ENCODE data around the gene UHRF1.
"Not testable (repeated sequence)": the region's sequence is repeated elsewhere in the genome, so short reads cannot be mapped to it uniquely, and the experiment has no call there.

Gene UHRF1

GRCh38 chr19:4909156-4909896 is at the start of gene UHRF1:
Gene UHRF1, plus strand, starts transcription at chr19:4909501. Its CDS starts 1,385 bp downstream, at chr19:4910886.
- peak; percentile 60 for DNase-seq

- DNase-seq = no peak
Observed at GRCh38 chr19:4859697-4860096, 49.6 kb upstream of the UHRF1 start.

- DNase-seq = no peak
Observed at GRCh38 chr19:4861147-4861546, 48.2 kb upstream of the UHRF1 start.

GRCh38 chr19:4866595-4867424 is 42.5 kb upstream of the UHRF1 start:
- peak; percentile 56 for DNase-seq

GRCh38 chr19:4867534-4868285 is 41.6 kb upstream of the UHRF1 start, which contains the start of gene PLIN3:
Gene PLIN3, minus strand, starts transcription at chr19:4867667. Its CDS starts 6,273 bp downstream, at chr19:4861394.
- DNase-seq = peak; percentile 94

GRCh38 chr19:4868286-4868834 is 40.9 kb upstream of the UHRF1 start:
- no peak for DNase-seq

GRCh38 chr19:4870025-4870700 is 39.1 kb upstream of the UHRF1 start:
- no peak for DNase-seq

- no peak for DNase-seq
Observed at GRCh38 chr19:4871711-4872110, 37.6 kb upstream of the UHRF1 start.

- no peak for DNase-seq
Observed at GRCh38 chr19:4873930-4874329, 35.4 kb upstream of the UHRF1 start.

GRCh38 chr19:4877753-4878490 is 31.4 kb upstream of the UHRF1 start:
- no peak for DNase-seq

- DNase-seq = no peak
Observed at GRCh38 chr19:4878491-4878968, 30.8 kb upstream of the UHRF1 start.

GRCh38 chr19:4879041-4879440 is 30.3 kb upstream of the UHRF1 start:
- no peak for DNase-seq

- not testable (repeated sequence) for DNase-seq
Observed at GRCh38 chr19:4882874-4883273, 26.4 kb upstream of the UHRF1 start.

- not testable (repeated sequence) for DNase-seq
Observed at GRCh38 chr19:4884993-4885392, 24.3 kb upstream of the UHRF1 start.

GRCh38 chr19:4887803-4888202 is 21.5 kb upstream of the UHRF1 start:
- DNase-seq = not testable (repeated sequence)

- no peak for DNase-seq
Observed at GRCh38 chr19:4889034-4889815, 20.1 kb upstream of the UHRF1 start.

- no peak for DNase-seq
Observed at GRCh38 chr19:4891066-4891465, 18.2 kb upstream of the UHRF1 start.

- not testable (repeated sequence) for DNase-seq
Observed at GRCh38 chr19:4892962-4893361, 16.3 kb upstream of the UHRF1 start.

- no peak for DNase-seq
Observed at GRCh38 chr19:4896372-4896771, 12.9 kb upstream of the UHRF1 start.

- DNase-seq = no peak
Observed at GRCh38 chr19:4897146-4897545, 12.2 kb upstream of the UHRF1 start.

GRCh38 chr19:4900879-4901278 is 8.4 kb upstream of the UHRF1 start:
- not testable (repeated sequence) for DNase-seq

Measured in stimulated activated CD4-positive, alpha-beta T cell treated with anti-CD3 and anti-CD28 coated beads, Interleukin-4, amount 100 ng/mL, for 1 hour (primary cell).